Esophagus muscularis mucosa (tissue), 4 donors: Measurements from ENCODE around the gene IKBKG. TPM values are rescaled to one million over a fixed set of nuclear protein-coding genes. Genes with fewer than 3 reads are reported as not detected.
"Not testable (repeated sequence)": the region's sequence is repeated elsewhere in the genome, so short reads cannot be mapped to it uniquely, and the experiment has no call there.

ENCODE experiments used
- DNase-seq: peaks from one replicate; pipeline ENCODE4 v3.0.0-alpha.2; 2017; ENCODE audit errors: extremely low spot score
- H3K27ac ChIP-seq, 4 donors: fragments of 200-600 bp; sonication (generic); replicated peaks in 1 of 4; 1 replicate in 3 of 4; 2 replicates in 1 of 4; pipeline ENCODE4 v1.5.1; 2016 to 2019; ENCODE audit warnings: mild to moderate bottlenecking in 1 of 4
- H3K27me3 ChIP-seq, 4 donors: fragments of 200-600 bp; sonication (generic); one replicate each; pipeline versions ENCODE4 v1.5.1 to v1.6.0; 2016 to 2019
- H3K36me3 ChIP-seq, 4 donors: fragments of 200-600 bp; sonication (generic); one replicate each; pipeline ENCODE4 v1.5.1; 2016 to 2019
- H3K4me1 ChIP-seq, 4 donors: fragments of 200-600 bp; sonication (generic); one replicate each; pipeline ENCODE4 v1.5.1; 2016 to 2019
- H3K4me3 ChIP-seq, 4 donors: fragments of 200-600 bp; sonication (generic); 1 replicate in 2 of 4; 2 replicates in 2 of 4; pipeline ENCODE4 v1.5.1; 2016 to 2019; ENCODE audit warnings: mild to moderate bottlenecking in 4 of 4, moderate library complexity in 1 of 4
- H3K9me3 ChIP-seq, 4 donors: fragments of 200-600 bp; sonication (generic); 1 replicate in 3 of 4; 2 replicates in 1 of 4; pipeline ENCODE4 v1.5.1; 2016 to 2019
- EP300 ChIP-seq: sonication (generic); formaldehyde crosslinking; IDR thresholded peaks from one replicate; pipeline ENCODE4 v1.6.1; 2017; ENCODE audit warnings: antibody characterized with exemption
- POLR2A ChIP-seq: fragments of 450-650 bp; IDR thresholded peaks from one replicate; pipeline ENCODE4 v1.6.1; 2017; ENCODE audit warnings: antibody characterized with exemption, moderate library complexity, mild to moderate bottlenecking, low read depth
- POLR2AphosphoS5 ChIP-seq, 2 donors: sonication (generic); formaldehyde crosslinking; IDR thresholded peaks; one replicate each; pipeline ENCODE4 v1.6.1; 2017; ENCODE audit warnings: antibody characterized with exemption in 2 of 2
- WGBS: methylation state at CpG from one replicate; pipeline ENCODE4 v1.1.5; 2018; 5-methylcytosine and 5-hydroxymethylcytosine counted together
- intact Hi-C: fragments of 100-400 bp; cut with DNase I; formaldehyde crosslinking; loops from one replicate; pipeline ENCODE4 v1.15.1; 2023
- small RNA-seq, 3 donors: library from RNA; depleted of rRNA; stranded (forward); fragments of <200 nt; gene quantifications; one replicate each; pipeline ENCODE3, GENCODE V24; 2016
- total RNA-seq, 4 donors: library from RNA; depleted of rRNA; stranded (reverse); fragments of >200 nt; gene quantifications; one replicate each; pipeline versions ENCODE4 v1.1.0 to v1.2.1, GENCODE V29; 2016
- TF ChIP-seq, protein P1 (sequence below), 3 experiments: fragments of 200-600 bp in 2 of 3; fragments of 450-650 bp in 1 of 3; sonication (generic) in 2 of 3; IDR thresholded peaks; one replicate each; pipeline ENCODE4 v1.5.1; 2017 to 2019; ENCODE audit warnings: antibody characterized with exemption in 3 of 3, mild to moderate bottlenecking in 2 of 3, moderate library complexity in 1 of 3

IKBKG gene
- total RNA-seq, 4 donors from 2014 or later = 12.0 to 18.3 (median 17.3) TPM

DNA sequence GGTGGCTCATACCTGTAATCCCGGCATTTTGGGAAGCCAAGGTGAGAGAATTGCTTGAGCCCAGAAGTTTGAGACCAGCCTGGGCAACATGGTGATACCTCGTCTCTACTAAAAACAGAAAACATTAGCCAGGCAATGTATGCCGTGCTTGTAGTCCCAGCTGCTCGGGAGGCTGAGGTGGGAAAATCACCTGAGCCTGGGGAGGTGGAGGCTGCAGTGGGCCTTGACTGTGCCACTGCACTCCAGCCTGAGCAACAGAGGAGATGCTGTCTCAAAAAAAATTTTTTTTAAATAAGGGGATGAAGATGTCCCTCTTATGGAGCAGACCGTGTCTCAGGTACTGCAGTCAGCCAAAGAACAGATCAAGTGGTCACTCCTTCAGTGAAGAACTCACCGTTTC is 58.1 kb downstream of the IKBKG start:
- H3K27ac ChIP-seq = no peak overlapping the region

DNA sequence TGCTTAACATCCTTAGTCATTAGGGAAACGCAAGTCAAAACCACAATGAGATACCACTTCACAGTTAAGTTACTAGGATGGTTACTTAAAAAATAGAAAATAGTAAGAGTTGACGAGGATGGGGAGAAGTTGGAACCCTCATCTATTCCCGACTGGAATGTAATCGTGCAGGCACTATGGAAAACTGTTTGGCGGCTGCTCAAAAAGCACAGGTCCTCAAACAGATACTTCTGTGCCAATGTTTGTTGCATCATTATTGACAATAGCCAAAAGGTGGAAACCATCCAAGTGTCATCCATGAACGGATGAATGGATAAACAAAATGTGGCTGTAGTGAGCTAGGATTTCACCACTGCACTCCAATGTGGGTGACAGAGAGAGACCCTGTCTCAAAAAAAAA is 60.0 kb downstream of the IKBKG start:
- H3K4me3 ChIP-seq = no peak overlapping the region
- intact Hi-C loops = no loop called here
- no peak for TF ChIP-seq POLR2AphosphoS5 (IDR thresholded peaks at IDR 0.05)
- no peak for TF ChIP-seq POLR2A
- no peak for TF ChIP-seq EP300
- TF ChIP-seq, protein P1, sequence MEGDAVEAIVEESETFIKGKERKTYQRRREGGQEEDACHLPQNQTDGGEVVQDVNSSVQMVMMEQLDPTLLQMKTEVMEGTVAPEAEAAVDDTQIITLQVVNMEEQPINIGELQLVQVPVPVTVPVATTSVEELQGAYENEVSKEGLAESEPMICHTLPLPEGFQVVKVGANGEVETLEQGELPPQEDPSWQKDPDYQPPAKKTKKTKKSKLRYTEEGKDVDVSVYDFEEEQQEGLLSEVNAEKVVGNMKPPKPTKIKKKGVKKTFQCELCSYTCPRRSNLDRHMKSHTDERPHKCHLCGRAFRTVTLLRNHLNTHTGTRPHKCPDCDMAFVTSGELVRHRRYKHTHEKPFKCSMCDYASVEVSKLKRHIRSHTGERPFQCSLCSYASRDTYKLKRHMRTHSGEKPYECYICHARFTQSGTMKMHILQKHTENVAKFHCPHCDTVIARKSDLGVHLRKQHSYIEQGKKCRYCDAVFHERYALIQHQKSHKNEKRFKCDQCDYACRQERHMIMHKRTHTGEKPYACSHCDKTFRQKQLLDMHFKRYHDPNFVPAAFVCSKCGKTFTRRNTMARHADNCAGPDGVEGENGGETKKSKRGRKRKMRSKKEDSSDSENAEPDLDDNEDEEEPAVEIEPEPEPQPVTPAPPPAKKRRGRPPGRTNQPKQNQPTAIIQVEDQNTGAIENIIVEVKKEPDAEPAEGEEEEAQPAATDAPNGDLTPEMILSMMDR (IDR thresholded peaks at IDR 0.05) = no peak

More for the DNA sequence above, 58.1 kb downstream of the IKBKG start:
- H3K4me1 ChIP-seq = peaks cover 0 to 12% (median 3%) of the 10 kb centered on the region in 4 donors
- TF ChIP-seq, protein P1 (IDR thresholded peaks at IDR 0.05) = no peak
- TF ChIP-seq EP300 (no peak), POLR2AphosphoS5 (IDR thresholded peaks at IDR 0.05) (no peak), POLR2A (no peak)
- DNase-seq = no peak
- no peaks in the 10 kb centered on the region for H3K27me3 ChIP-seq
- no peaks in the 10 kb centered on the region for H3K36me3 ChIP-seq
- WGBS = 78% methylated on average over 6 of the region's 6 CpGs
- H3K4me3 ChIP-seq = no peak overlapping the region
- no peaks in the 10 kb centered on the region for H3K9me3 ChIP-seq
- intact Hi-C loops = no loop called here

DNA sequence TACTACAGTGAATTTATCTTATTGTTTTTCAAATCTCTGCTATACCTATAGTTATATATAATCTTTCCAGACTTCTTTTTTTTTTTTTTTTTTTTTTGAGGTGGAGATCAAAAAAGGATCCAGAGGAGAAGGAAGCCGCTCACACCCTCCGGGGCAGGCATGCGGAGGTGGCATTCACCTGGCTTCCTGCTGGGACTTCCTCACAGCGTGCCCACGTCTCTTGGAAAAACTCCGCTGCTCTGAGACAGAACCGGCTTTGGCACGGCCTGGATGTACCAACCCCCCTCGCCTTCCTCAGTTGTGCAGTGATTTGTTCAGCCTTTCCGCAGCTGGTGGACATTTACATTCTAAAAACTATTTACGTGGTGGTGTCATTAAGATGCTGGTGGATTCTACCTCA is 60.6 kb downstream of the IKBKG start:
- H3K36me3 ChIP-seq, H3K4me3 ChIP-seq, DNase-seq, H3K27ac ChIP-seq, H3K27me3 ChIP-seq, intact Hi-C loops, H3K9me3 ChIP-seq: not testable (repeated sequence)
- 85% methylated on average over 11 of the region's 11 CpGs for WGBS
- H3K4me1 ChIP-seq = peaks cover 0 to 12% (median 3%) of the 10 kb centered on the region in 4 donors

More for the DNA sequence above, 60.0 kb downstream of the IKBKG start:
- Histone ChIP-seq H3K27ac (no peak overlapping the region), H3K36me3 (no peaks in the 10 kb centered on the region), H3K27me3 (no peaks in the 10 kb centered on the region), H3K4me1 (peaks cover 0 to 12% (median 3%) of the 10 kb centered on the region in 4 donors), H3K9me3 (no peaks in the 10 kb centered on the region)
- 72% methylated on average over 6 of the region's 6 CpGs for whole genome bisulfite sequencing
- no peak for DNase-seq

DNA sequence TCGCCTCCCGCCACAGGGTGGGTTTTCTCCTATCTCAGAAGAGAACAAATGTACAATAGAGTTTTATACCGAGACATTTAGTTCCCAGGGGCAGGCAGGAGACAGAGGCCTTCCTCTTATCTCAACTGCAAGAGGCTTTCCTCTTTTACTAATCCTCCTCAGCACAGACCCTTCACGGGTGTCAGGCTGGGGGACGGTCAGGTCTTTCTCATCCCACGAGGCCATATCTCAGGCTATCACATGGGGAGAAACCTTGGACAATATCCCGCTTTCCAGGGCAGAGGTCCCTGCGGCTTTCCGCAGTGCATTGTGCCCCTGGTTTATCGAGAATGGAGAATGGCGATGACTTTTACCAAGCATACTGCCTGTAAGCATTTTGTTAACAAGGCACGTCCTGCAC is 61.4 kb downstream of the IKBKG start:
- H3K9me3 ChIP-seq, intact Hi-C loops, DNase-seq, H3K27me3 ChIP-seq, H3K36me3 ChIP-seq, H3K4me3 ChIP-seq, H3K27ac ChIP-seq, H3K4me1 ChIP-seq: not testable (repeated sequence)
- 78% methylated on average over 12 of the region's 12 CpGs for WGBS

DNA sequence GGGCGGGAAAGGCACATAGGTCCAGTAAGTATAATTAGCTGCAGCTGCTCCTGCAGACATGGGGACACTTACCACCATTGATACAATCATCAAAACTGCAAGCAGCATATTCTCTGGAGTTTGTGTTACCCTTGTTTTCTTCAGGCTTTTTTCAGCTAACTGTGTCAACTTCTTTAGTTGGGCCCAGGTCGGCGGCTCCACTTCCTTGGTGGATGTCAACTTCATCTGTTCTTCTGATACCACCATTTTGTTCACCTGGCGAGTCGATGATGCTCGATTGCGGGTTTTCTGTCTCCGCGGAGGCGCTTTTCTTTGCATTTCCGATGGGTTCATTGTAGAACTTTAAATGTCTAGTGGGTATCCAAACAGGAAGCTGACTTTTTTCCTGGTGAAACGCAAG is 63.7 kb downstream of the IKBKG start:
- intact Hi-C loops = not testable (repeated sequence)

DNA sequence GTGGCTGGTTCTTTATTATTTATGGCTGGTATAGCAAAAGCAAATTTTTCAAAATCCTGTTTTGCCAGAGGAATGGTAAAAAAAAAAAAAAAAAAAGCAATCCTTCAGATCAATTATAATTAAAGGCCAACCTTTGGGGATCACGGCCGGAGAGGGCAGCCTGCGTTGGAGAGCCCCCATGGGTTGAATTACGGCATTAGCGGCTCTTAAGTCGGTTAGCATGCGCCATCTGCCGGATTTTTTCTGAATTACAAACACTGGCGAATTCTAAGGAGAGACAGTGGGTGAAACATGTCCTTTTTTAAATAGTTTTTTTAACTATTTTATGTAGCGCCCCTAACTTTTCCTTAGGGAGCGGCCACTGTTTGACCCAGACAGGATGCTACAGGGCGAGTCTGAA is 66.2 kb downstream of the IKBKG start:
- intact Hi-C loops, DNase-seq, H3K4me1 ChIP-seq, H3K9me3 ChIP-seq, H3K4me3 ChIP-seq, H3K27me3 ChIP-seq, H3K27ac ChIP-seq, H3K36me3 ChIP-seq: not testable (repeated sequence)
- 32% methylated on average over 8 of the region's 12 CpGs for WGBS

More for the DNA sequence above, 63.7 kb downstream of the IKBKG start:
- not testable (repeated sequence) for DNase-seq, H3K27ac ChIP-seq, H3K4me3 ChIP-seq, H3K9me3 ChIP-seq, H3K4me1 ChIP-seq, H3K36me3 ChIP-seq, H3K27me3 ChIP-seq
- 89% methylated on average over 12 of the region's 12 CpGs for WGBS

Small RNA genes lying within 50 kb of the gene (small RNA-seq; reads per million reads assigned to genes)
- 0 reads per million in 3 donors for gene AC244090.1

Other genes starting within 250 kb of the IKBKG start
- over 10,000 TPM in 3 of 4 donors, 1,000 to 10,000 TPM in 1; 8,941 to 16,544 (median 12,362) TPM for gene FLNA, start 173.0 kb upstream of the IKBKG start, total RNA-seq
- gene EMD, start 168.3 kb upstream of the IKBKG start, total RNA-seq = 10 to 100 TPM; 37.0 to 64.7 (median 57.7) TPM
- gene RPL10, start 149.2 kb upstream of the IKBKG start, total RNA-seq = 1,000 to 10,000 TPM; 2,150 to 7,554 (median 4,519) TPM
- gene DNASE1L1, start 138.4 kb upstream of the IKBKG start, total RNA-seq = 10 to 100 TPM; 19.9 to 24.3 (median 22.6) TPM
- 10 to 100 TPM; 18.6 to 43.6 (median 32.5) TPM for gene TAFAZZIN, start 136.1 kb upstream of the IKBKG start, total RNA-seq
- gene ATP6AP1, start 118.9 kb upstream of the IKBKG start, total RNA-seq = 10 to 100 TPM; 27.4 to 67.2 (median 34.7) TPM
- gene GDI1, start 110.5 kb upstream of the IKBKG start, total RNA-seq = 100 to 1,000 TPM; 105 to 148 (median 128) TPM
- 10 to 100 TPM; 47.7 to 63.5 (median 56.7) TPM for gene FAM50A, start 103.5 kb upstream of the IKBKG start, total RNA-seq
- 10 to 100 TPM in 1 of 4 donors, 1 to 10 TPM in 3; 2.2 to 17.9 (median 4.3) TPM for gene PLXNA3, start 89.3 kb upstream of the IKBKG start, total RNA-seq
- gene LAGE3, start 68.3 kb upstream of the IKBKG start, total RNA-seq = 10 to 100 TPM; 14.1 to 21.7 (median 16.9) TPM
- gene UBL4A, start 61.0 kb upstream of the IKBKG start, total RNA-seq = 10 to 100 TPM; 41.7 to 75.8 (median 57.9) TPM
- 10 to 100 TPM; 24.5 to 44.9 (median 38.1) TPM for gene SLC10A3, start 57.0 kb upstream of the IKBKG start, total RNA-seq
- gene FAM3A, start 31.4 kb upstream of the IKBKG start, total RNA-seq = 10 to 100 TPM; 34.9 to 49.4 (median 40.4) TPM
- gene G6PD, start 774 bp upstream of the IKBKG start, total RNA-seq = 10 to 100 TPM; 22.0 to 43.8 (median 27.3) TPM
- gene CTAG1A, start 37.5 kb downstream of the IKBKG start, total RNA-seq = not detected
- not detected for gene CTAG1B, start 71.7 kb downstream of the IKBKG start, total RNA-seq
- gene CTAG2, start 106.0 kb downstream of the IKBKG start, total RNA-seq = not detected
- 1 to 10 TPM; 3.9 to 7.3 (median 5.2) TPM for gene GAB3, start 203.5 kb downstream of the IKBKG start, total RNA-seq
- 10 to 100 TPM; 18.3 to 29.9 (median 24.9) TPM for gene DKC1, start 215.2 kb downstream of the IKBKG start, total RNA-seq